Glutamatergic neuron (in vitro differentiated cells): ENCODE measurements around the gene TMEM130. TPM values are rescaled to one million over a fixed set of nuclear protein-coding genes. Genes with fewer than 3 reads are reported as not detected.

Experiments
- DNase-seq: peaks from one replicate; pipeline ENCODE4 v3.0.0; 2022
- H3K27ac Mint-ChIP-seq: one replicate; pipeline ENCODE4 v1.8.0; 2020; ENCODE audit warnings: mild to moderate bottlenecking, mixed read lengths, inconsistent platforms; ENCODE audit not compliant: unreplicated experiment
- H3K27me3 Mint-ChIP-seq: one replicate; pipeline ENCODE4 v1.8.0; 2020; ENCODE audit warnings: mild to moderate bottlenecking, moderate library complexity, mixed read lengths, inconsistent platforms; ENCODE audit not compliant: unreplicated experiment
- H3K36me3 Mint-ChIP-seq: one replicate; pipeline ENCODE4 v1.8.0; 2020; ENCODE audit warnings: mild to moderate bottlenecking, mixed read lengths, inconsistent platforms; ENCODE audit not compliant: unreplicated experiment
- H3K4me1 Mint-ChIP-seq: one replicate; pipeline ENCODE4 v1.8.0; 2020; ENCODE audit warnings: mild to moderate bottlenecking, low read depth, mixed read lengths, inconsistent platforms; ENCODE audit not compliant: unreplicated experiment
- H3K4me3 Mint-ChIP-seq: one replicate; pipeline ENCODE4 v1.8.0; 2020; ENCODE audit warnings: mild to moderate bottlenecking, mixed read lengths, inconsistent platforms; ENCODE audit not compliant: unreplicated experiment
- H3K9me3 Mint-ChIP-seq: one replicate; pipeline ENCODE4 v1.8.0; 2020; ENCODE audit warnings: mild to moderate bottlenecking, moderate library complexity, mixed read lengths, inconsistent platforms; ENCODE audit not compliant: unreplicated experiment
- CTCF ChIP-seq: fragments of 200-600 bp; sonication (generic); IDR thresholded peaks from one replicate; pipeline ENCODE4 v1.5.0; 2021; ENCODE audit not compliant: partially characterized antibody, unreplicated experiment
- total RNA-seq: library from RNA; stranded (reverse); fragmentation: NEBNext Ultra II Directional; extraction: Animal tissue kit (Norgen Biotek cat#: 25700); gene quantifications from one replicate; pipeline ENCODE4 v1.2.1, GENCODE V29; 2021; ENCODE audit not compliant: unreplicated experiment

Gene TMEM130
- total RNA-seq, 1 donor from 2014 or later: 7.8 TPM

GRCh38 chr7:98903246-98903645 is 33.4 kb upstream of the TMEM130 start:
- peaks cover 4% of the 10 kb centered on the region for H3K36me3 Mint-ChIP-seq
- no peak overlapping the region for H3K27ac Mint-ChIP-seq
- H3K9me3 Mint-ChIP-seq: peaks cover 4% of the 10 kb centered on the region
- no peak overlapping the region for H3K4me3 Mint-ChIP-seq
- no peak for DNase-seq
- peaks cover 17% of the 10 kb centered on the region for H3K4me1 Mint-ChIP-seq
- no peak for TF ChIP-seq CTCF
- no peaks in the 10 kb centered on the region for H3K27me3 Mint-ChIP-seq

GRCh38 chr7:98902523-98902922 is 32.7 kb upstream of the TMEM130 start:
- H3K27me3 Mint-ChIP-seq: no peaks in the 10 kb centered on the region
- no peak overlapping the region for H3K4me3 Mint-ChIP-seq
- peaks cover 4% of the 10 kb centered on the region for H3K36me3 Mint-ChIP-seq
- TF ChIP-seq CTCF: no peak
- no peak for DNase-seq
- H3K9me3 Mint-ChIP-seq: peaks cover 4% of the 10 kb centered on the region
- H3K27ac Mint-ChIP-seq: no peak overlapping the region
- H3K4me1 Mint-ChIP-seq: peaks cover 17% of the 10 kb centered on the region

- Mint-ChIP-seq H3K4me3 (no peak overlapping the region), H3K9me3 (peaks cover 4% of the 10 kb centered on the region), H3K27me3 (no peaks in the 10 kb centered on the region), H3K36me3 (peaks cover 4% of the 10 kb centered on the region), H3K4me1 (peaks cover 14% of the 10 kb centered on the region), H3K27ac (no peak overlapping the region)
- DNase-seq: no peak
- no peak for TF ChIP-seq CTCF
Observed at GRCh38 chr7:98900815-98901214, 31.0 kb upstream of the TMEM130 start.

GRCh38 chr7:98899816-98900215 is 30.0 kb upstream of the TMEM130 start:
- Mint-ChIP-seq H3K4me3 (no peak overlapping the region), H3K27me3 (no peaks in the 10 kb centered on the region), H3K27ac (no peak overlapping the region), H3K36me3 (no peaks in the 10 kb centered on the region), H3K4me1 (peaks cover 4% of the 10 kb centered on the region), H3K9me3 (peaks cover 4% of the 10 kb centered on the region)
- TF ChIP-seq CTCF: no peak
- no peak for DNase-seq

GRCh38 chr7:98892609-98893008 is 22.8 kb upstream of the TMEM130 start:
- Mint-ChIP-seq H3K9me3 (no peaks in the 10 kb centered on the region), H3K4me3 (no peak overlapping the region), H3K27me3 (no peaks in the 10 kb centered on the region), H3K27ac (no peak overlapping the region), H3K4me1 (no peaks in the 10 kb centered on the region), H3K36me3 (no peaks in the 10 kb centered on the region)
- DNase-seq: no peak
- TF ChIP-seq CTCF: no peak
